Skeletal muscle tissue (tissue), 4 donors: ENCODE data around the gene GPD1. TPM values are rescaled to one million over a fixed set of nuclear protein-coding genes. Genes with fewer than 3 reads are reported as not detected.
A peak's percentile ranks its signal among the peaks of the same experiment; 100 is the strongest.

ENCODE experiments used
- H3K27ac ChIP-seq: one replicate; pipeline ENCODE4 v1.7.0; 2013; ENCODE audit warnings: mild to moderate bottlenecking, low read depth, low read length, inconsistent platforms
- H3K27me3 ChIP-seq, 3 donors: one replicate each; pipeline ENCODE4 v1.7.0; 2013; ENCODE audit warnings: low read length in 3 of 3; ENCODE audit not compliant: control insufficient read depth in 3 of 3, insufficient read depth in 3 of 3
- H3K36me3 ChIP-seq, 3 donors: one replicate each; pipeline ENCODE4 v1.7.0; 2013; ENCODE audit warnings: low read length in 3 of 3; ENCODE audit not compliant: control insufficient read depth in 3 of 3, insufficient read depth in 3 of 3
- H3K4me1 ChIP-seq, 3 donors: one replicate each; pipeline ENCODE4 v1.7.0; 2013; ENCODE audit warnings: low read length in 3 of 3, mild to moderate bottlenecking in 3 of 3; ENCODE audit not compliant: control insufficient read depth in 3 of 3, insufficient read depth in 3 of 3
- H3K4me3 ChIP-seq, 3 donors: one replicate each; pipeline ENCODE4 v1.7.0; 2013; ENCODE audit warnings: low read length in 3 of 3
- H3K9ac ChIP-seq, 3 donors: one replicate each; pipeline ENCODE4 v1.7.0; 2013; ENCODE audit warnings: low read length in 3 of 3, mild to moderate bottlenecking in 3 of 3, moderate library complexity in 2 of 3, low read depth in 1 of 3
- H3K9me3 ChIP-seq, 3 donors: one replicate each; pipeline ENCODE4 v1.7.0; 2013; ENCODE audit warnings: low read length in 3 of 3; ENCODE audit not compliant: control insufficient read depth in 3 of 3
- total RNA-seq: library from RNA; depleted of rRNA; stranded (reverse); fragments of >200 nt; gene quantifications from one replicate; pipeline ENCODE4 v1.2.3, GENCODE V29; 2014
- donor health status: Osteomylitis.

GPD1 gene
- total RNA-seq, 1 donor from 2014 or later, result 104 TPM

GRCh38 chr12:50117057-50117622 is 13.3 kb downstream of the GPD1 start:
- peaks cover 23 to 45% (median 29%) of the 10 kb centered on the region in 3 donors for H3K4me1 ChIP-seq
- H3K27ac ChIP-seq, result peak overlapping the region; percentile 47
- peaks cover 24 to 39% (median 26%) of the 10 kb centered on the region in 3 donors for H3K36me3 ChIP-seq
- no peaks in the 10 kb centered on the region for H3K27me3 ChIP-seq
- H3K9me3 ChIP-seq, result no peaks in the 10 kb centered on the region
- no peak overlapping the region for H3K4me3 ChIP-seq
- peak overlapping the region in 2 of 3 donors; percentile 32 to 57 for H3K9ac ChIP-seq

- H3K9ac ChIP-seq, result no peak overlapping the region
- peaks cover 26 to 44% (median 36%) of the 10 kb centered on the region in 3 donors for H3K36me3 ChIP-seq
- no peaks in the 10 kb centered on the region for H3K9me3 ChIP-seq
- H3K27me3 ChIP-seq, result no peaks in the 10 kb centered on the region
- peaks cover 15 to 29% (median 17%) of the 10 kb centered on the region in 3 donors for H3K4me1 ChIP-seq
- H3K4me3 ChIP-seq, result no peak overlapping the region
- no peak overlapping the region for H3K27ac ChIP-seq
Measured at GRCh38 chr12:50119387-50119786, 15.6 kb downstream of the GPD1 start.

GRCh38 chr12:50120521-50120920 is 16.7 kb downstream of the GPD1 start:
- peaks cover 25 to 44% (median 36%) of the 10 kb centered on the region in 3 donors for H3K36me3 ChIP-seq
- H3K9ac ChIP-seq, result no peak overlapping the region

GRCh38 chr12:50120953-50121352 is 17.1 kb downstream of the GPD1 start:
- Histone ChIP-seq H3K27ac (no peak overlapping the region), H3K27me3 (no peaks in the 10 kb centered on the region), H3K9me3 (no peaks in the 10 kb centered on the region), H3K36me3 (peaks cover 21 to 44% (median 36%) of the 10 kb centered on the region in 3 donors), H3K4me3 (no peak overlapping the region), H3K4me1 (peaks cover 11 to 26% (median 17%) of the 10 kb centered on the region in 3 donors), H3K9ac (no peak overlapping the region)

More at GRCh38 chr12:50120521-50120920, 16.7 kb downstream of the GPD1 start:
- Histone ChIP-seq H3K9me3 (no peaks in the 10 kb centered on the region), H3K4me1 (peaks cover 14 to 28% (median 17%) of the 10 kb centered on the region in 3 donors), H3K27me3 (no peaks in the 10 kb centered on the region), H3K4me3 (no peak overlapping the region), H3K27ac (no peak overlapping the region)

GRCh38 chr12:50121641-50122040 is 17.8 kb downstream of the GPD1 start:
- Histone ChIP-seq H3K4me1 (peaks cover 8 to 21% (median 11%) of the 10 kb centered on the region in 3 donors), H3K9ac (no peak overlapping the region), H3K27me3 (no peaks in the 10 kb centered on the region), H3K36me3 (peaks cover 18 to 40% (median 37%) of the 10 kb centered on the region in 3 donors), H3K27ac (no peak overlapping the region), H3K4me3 (no peak overlapping the region), H3K9me3 (no peaks in the 10 kb centered on the region)

- Histone ChIP-seq H3K9ac (no peak overlapping the region), H3K27ac (no peak overlapping the region), H3K4me1 (peaks cover 2 to 7% (median 4%) of the 10 kb centered on the region in 3 donors), H3K9me3 (no peaks in the 10 kb centered on the region), H3K4me3 (no peak overlapping the region), H3K36me3 (peaks cover 29 to 49% (median 47%) of the 10 kb centered on the region in 3 donors), H3K27me3 (no peaks in the 10 kb centered on the region)
Measured at GRCh38 chr12:50123203-50123602, 19.4 kb downstream of the GPD1 start.

GRCh38 chr12:50127546-50127945 is 23.7 kb downstream of the GPD1 start:
- Histone ChIP-seq H3K4me3 (no peak overlapping the region), H3K27me3 (no peaks in the 10 kb centered on the region), H3K4me1 (no peaks in the 10 kb centered on the region), H3K27ac (no peak overlapping the region), H3K9ac (no peak overlapping the region), H3K9me3 (no peaks in the 10 kb centered on the region), H3K36me3 (peaks cover 33 to 42% (median 33%) of the 10 kb centered on the region in 3 donors)

- Histone ChIP-seq H3K27me3 (no peaks in the 10 kb centered on the region), H3K4me1 (no peaks in the 10 kb centered on the region), H3K9ac (peak overlapping the region in 1 of 3 donors; percentile 25), H3K27ac (no peak overlapping the region), H3K36me3 (peaks cover 34 to 40% (median 36%) of the 10 kb centered on the region in 3 donors), H3K4me3 (no peak overlapping the region), H3K9me3 (no peaks in the 10 kb centered on the region)
Measured at GRCh38 chr12:50129290-50129689, 25.5 kb downstream of the GPD1 start.

GRCh38 chr12:50132505-50133135 is 28.8 kb downstream of the GPD1 start:
- Histone ChIP-seq H3K36me3 (peaks cover 28 to 41% (median 36%) of the 10 kb centered on the region in 3 donors), H3K9ac (no peak overlapping the region), H3K4me1 (no peaks in the 10 kb centered on the region), H3K27me3 (no peaks in the 10 kb centered on the region), H3K27ac (no peak overlapping the region), H3K4me3 (no peak overlapping the region), H3K9me3 (no peaks in the 10 kb centered on the region)

- H3K27ac ChIP-seq, result no peak overlapping the region
- no peak overlapping the region for H3K4me3 ChIP-seq
- no peaks in the 10 kb centered on the region for H3K9me3 ChIP-seq
- peaks cover 0 to under 1% (median 0%) of the 10 kb centered on the region in 3 donors for H3K4me1 ChIP-seq
- H3K9ac ChIP-seq, result no peak overlapping the region
- peaks cover 0 to 19% (median 5%) of the 10 kb centered on the region in 3 donors for H3K36me3 ChIP-seq
- H3K27me3 ChIP-seq, result no peaks in the 10 kb centered on the region
Measured at GRCh38 chr12:50142993-50143392, 39.2 kb downstream of the GPD1 start.
